BLaER1 (cell line): Measurements from ENCODE around the gene EFHC2.
"Not testable (repeated sequence)": the region's sequence is repeated elsewhere in the genome, so short reads cannot be mapped to it uniquely, and the experiment has no call there.

Source experiments
- H3K27ac ChIP-seq: shearing (Covaris generic); formaldehyde crosslinking; 2 replicates; pipeline ENCODE4 v1.8.1; 2022
- H3K27me3 ChIP-seq: shearing (Covaris generic); formaldehyde crosslinking; 2 replicates; pipeline ENCODE4 v1.8.1; 2022
- H3K36me3 ChIP-seq: shearing (Covaris generic); formaldehyde crosslinking; 2 replicates; pipeline ENCODE4 v1.8.1; 2022
- H3K4me1 ChIP-seq: shearing (Covaris generic); formaldehyde crosslinking; 2 replicates; pipeline ENCODE4 v1.8.1; 2022
- H3K4me2 ChIP-seq: shearing (Covaris generic); formaldehyde crosslinking; 2 replicates; pipeline ENCODE4 v1.8.1; 2022
- H3K4me3 ChIP-seq: shearing (Covaris generic); formaldehyde crosslinking; 2 replicates; pipeline ENCODE4 v1.8.1; 2022
- H3K9ac ChIP-seq: shearing (Covaris generic); formaldehyde crosslinking; 2 replicates; pipeline ENCODE4 v1.8.1; 2022
- H3K9me3 ChIP-seq: shearing (Covaris generic); formaldehyde crosslinking; 2 replicates; pipeline ENCODE4 v1.8.1; 2022
- H4K20me1 ChIP-seq: shearing (Covaris generic); formaldehyde crosslinking; 2 replicates; pipeline ENCODE4 v1.8.1; 2022
- Cebpa-rat ChIP-seq: shearing (Covaris generic); IDR thresholded peaks from 2 replicates; pipeline ENCODE4 v1.8.1; 2022

Gene EFHC2

GRCh38 chrX:44223150-44223549, 120.3 kb downstream of the EFHC2 start:
- no peaks in the 10 kb centered on the region for H3K9me3 ChIP-seq
- no peak overlapping the region for H3K9ac ChIP-seq
- no peaks in the 10 kb centered on the region for H3K36me3 ChIP-seq
- H4K20me1 ChIP-seq: no peaks in the 10 kb centered on the region
- no peak for TF ChIP-seq Cebpa-rat
- H3K4me1 ChIP-seq: no peaks in the 10 kb centered on the region
- H3K4me3 ChIP-seq: no peak overlapping the region
- H3K27me3 ChIP-seq: no peaks in the 10 kb centered on the region
- no peak overlapping the region for H3K4me2 ChIP-seq
- no peak overlapping the region for H3K27ac ChIP-seq

- Histone ChIP-seq H3K36me3 (no peaks in the 10 kb centered on the region), H3K27me3 (no peaks in the 10 kb centered on the region), H3K9me3 (no peaks in the 10 kb centered on the region), H4K20me1 (no peaks in the 10 kb centered on the region), H3K4me1 (no peaks in the 10 kb centered on the region), H3K9ac (no peak overlapping the region), H3K27ac (no peak overlapping the region), H3K4me2 (no peak overlapping the region), H3K4me3 (no peak overlapping the region)
- no peak for TF ChIP-seq Cebpa-rat
Measured at GRCh38 chrX:44218465-44218864, 125.0 kb downstream of the EFHC2 start.

GRCh38 chrX:44216171-44216570, 127.3 kb downstream of the EFHC2 start:
- no peak overlapping the region for H3K9ac ChIP-seq
- H3K27me3 ChIP-seq: no peaks in the 10 kb centered on the region
- H3K36me3 ChIP-seq: no peaks in the 10 kb centered on the region
- H3K4me1 ChIP-seq: no peaks in the 10 kb centered on the region
- H3K4me3 ChIP-seq: no peak overlapping the region
- no peaks in the 10 kb centered on the region for H3K9me3 ChIP-seq
- H4K20me1 ChIP-seq: no peaks in the 10 kb centered on the region
- H3K27ac ChIP-seq: no peak overlapping the region
- no peak overlapping the region for H3K4me2 ChIP-seq
- no peak for TF ChIP-seq Cebpa-rat

DNA sequence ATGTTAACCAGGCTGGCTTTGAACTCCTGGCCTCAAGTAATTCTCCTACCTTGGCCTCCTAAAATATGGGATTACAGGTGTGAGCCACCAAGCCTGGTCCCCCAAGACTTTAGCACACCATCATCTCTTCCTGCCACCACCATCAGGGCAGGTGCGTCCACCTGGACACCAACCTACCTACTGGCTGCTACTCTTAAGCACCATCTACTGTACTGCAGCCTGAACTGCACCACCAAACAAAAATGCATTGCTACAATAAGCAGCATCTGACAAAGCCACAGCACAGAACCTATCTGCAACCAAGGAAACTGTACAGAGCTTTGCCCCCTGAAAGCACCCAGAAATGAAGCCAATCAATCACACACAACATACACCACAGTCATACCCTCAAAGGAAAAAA, 139.7 kb downstream of the EFHC2 start:
- H3K9ac ChIP-seq: no peak overlapping the region
- no peak for TF ChIP-seq Cebpa-rat
- no peak overlapping the region for H3K4me3 ChIP-seq
- H3K36me3 ChIP-seq: no peaks in the 10 kb centered on the region
- H3K9me3 ChIP-seq: no peaks in the 10 kb centered on the region
- H3K27me3 ChIP-seq: no peaks in the 10 kb centered on the region
- H3K4me1 ChIP-seq: no peaks in the 10 kb centered on the region
- no peak overlapping the region for H3K4me2 ChIP-seq
- no peak overlapping the region for H3K27ac ChIP-seq
- H4K20me1 ChIP-seq: no peaks in the 10 kb centered on the region

DNA sequence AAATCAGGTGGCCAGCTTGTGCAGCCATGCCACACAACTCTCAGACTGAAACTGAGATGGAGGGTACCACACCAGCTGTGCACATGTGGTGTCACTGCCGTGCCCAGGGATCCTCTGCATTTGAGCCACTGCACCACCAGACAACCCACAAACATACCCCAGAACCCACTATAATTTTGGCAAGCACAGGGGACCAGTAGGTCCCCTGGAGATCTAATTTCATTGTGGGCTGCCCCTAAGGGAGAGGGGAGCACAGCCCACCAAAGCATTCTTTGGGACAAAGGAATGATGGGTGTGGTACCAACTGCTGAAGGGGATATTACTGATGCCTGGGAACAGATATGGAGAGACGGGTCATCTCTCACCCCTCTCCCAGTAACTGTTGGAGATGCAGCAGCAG, 140.9 kb downstream of the EFHC2 start:
- H3K9ac ChIP-seq: no peak overlapping the region
- H3K9me3 ChIP-seq: no peaks in the 10 kb centered on the region
- H3K27ac ChIP-seq: no peak overlapping the region
- H3K27me3 ChIP-seq: no peaks in the 10 kb centered on the region
- H3K4me3 ChIP-seq: no peak overlapping the region
- H4K20me1 ChIP-seq: no peaks in the 10 kb centered on the region
- H3K4me1 ChIP-seq: no peaks in the 10 kb centered on the region
- H3K4me2 ChIP-seq: no peak overlapping the region
- H3K36me3 ChIP-seq: no peaks in the 10 kb centered on the region
- no peak for TF ChIP-seq Cebpa-rat

DNA sequence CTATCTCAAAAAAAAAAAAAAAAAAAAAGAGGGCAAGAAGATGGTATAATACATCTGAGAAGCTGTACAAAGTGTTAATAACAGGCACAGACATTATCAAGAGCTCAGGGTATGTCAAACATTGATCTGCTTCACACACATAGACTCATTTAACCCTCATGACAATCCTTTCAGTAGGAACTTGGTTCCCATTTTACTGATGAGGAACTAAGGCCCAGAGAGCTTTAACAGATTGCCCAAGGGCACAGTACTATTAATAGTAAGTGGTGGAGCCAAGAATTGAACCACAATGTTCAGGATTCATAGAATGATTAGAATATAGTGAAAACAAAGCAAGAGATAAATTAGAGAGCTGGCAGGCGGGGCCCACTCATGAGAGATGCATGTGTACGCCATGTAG, 154.4 kb downstream of the EFHC2 start:
- H3K4me2 ChIP-seq: no peak overlapping the region
- no peak overlapping the region for H3K4me3 ChIP-seq
- H3K9me3 ChIP-seq: no peaks in the 10 kb centered on the region
- no peak overlapping the region for H3K9ac ChIP-seq
- H4K20me1 ChIP-seq: no peaks in the 10 kb centered on the region
- no peaks in the 10 kb centered on the region for H3K36me3 ChIP-seq
- no peak overlapping the region for H3K27ac ChIP-seq
- H3K4me1 ChIP-seq: no peaks in the 10 kb centered on the region
- no peaks in the 10 kb centered on the region for H3K27me3 ChIP-seq
- no peak for TF ChIP-seq Cebpa-rat

GRCh38 chrX:44187915-44188314, 155.6 kb downstream of the EFHC2 start:
- not testable (repeated sequence) for H3K27ac ChIP-seq, H3K4me3 ChIP-seq, H3K36me3 ChIP-seq, H3K27me3 ChIP-seq, H3K4me2 ChIP-seq, H4K20me1 ChIP-seq, H3K9ac ChIP-seq, H3K4me1 ChIP-seq, H3K9me3 ChIP-seq

DNA sequence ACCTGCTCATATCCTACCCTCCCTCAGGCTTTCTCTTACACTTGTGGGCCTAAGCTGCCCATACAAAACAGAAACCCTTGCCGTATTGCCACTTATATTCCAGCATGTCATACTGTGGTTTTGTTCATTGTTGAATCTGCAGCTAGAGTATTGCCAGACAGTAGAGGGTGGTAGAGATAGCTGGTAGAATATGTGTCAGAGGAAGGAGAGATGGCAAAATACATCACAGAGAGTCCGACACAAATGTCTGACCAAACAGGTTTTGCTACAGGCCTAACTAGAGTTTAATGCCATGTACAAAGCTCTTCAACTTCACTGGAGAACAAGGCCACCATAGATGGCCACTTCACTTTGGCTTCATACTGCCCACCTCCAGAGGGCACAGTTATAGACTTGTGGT, 160.1 kb downstream of the EFHC2 start:
- Histone ChIP-seq H3K27ac (no peak overlapping the region), H3K4me3 (no peak overlapping the region), H3K9me3 (no peaks in the 10 kb centered on the region), H3K4me2 (no peak overlapping the region), H3K27me3 (no peaks in the 10 kb centered on the region), H3K36me3 (no peaks in the 10 kb centered on the region), H3K4me1 (no peaks in the 10 kb centered on the region), H3K9ac (no peak overlapping the region), H4K20me1 (no peaks in the 10 kb centered on the region)
- TF ChIP-seq Cebpa-rat: no peak

GRCh38 chrX:44178274-44179053, 165.0 kb downstream of the EFHC2 start:
- Histone ChIP-seq H3K27ac (no peak overlapping the region), H3K9me3 (peaks cover 8% of the 10 kb centered on the region), H3K9ac (no peak overlapping the region), H3K27me3 (no peaks in the 10 kb centered on the region), H3K4me3 (no peak overlapping the region), H4K20me1 (no peaks in the 10 kb centered on the region), H3K4me1 (no peaks in the 10 kb centered on the region), H3K4me2 (no peak overlapping the region), H3K36me3 (no peaks in the 10 kb centered on the region)
- TF ChIP-seq Cebpa-rat: no peak

DNA sequence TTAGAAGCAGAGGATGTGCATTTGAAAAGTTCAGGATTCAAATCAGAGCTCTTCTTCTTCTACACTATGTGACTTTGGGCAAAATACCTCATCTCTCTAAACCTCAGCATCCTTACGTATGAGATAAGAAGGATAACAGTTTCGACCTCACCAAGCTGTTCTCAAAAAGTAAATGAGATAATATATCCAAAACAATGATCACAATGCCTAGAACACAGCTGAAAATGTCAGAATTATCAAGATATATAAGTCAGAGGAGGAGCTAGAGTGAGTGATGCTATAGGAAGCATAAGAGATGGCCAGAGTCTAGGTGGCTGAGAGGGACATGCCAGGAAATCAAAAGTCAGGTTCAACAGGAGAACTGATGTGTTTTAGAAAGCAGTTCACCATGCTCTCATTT, 168.0 kb downstream of the EFHC2 start:
- Histone ChIP-seq H4K20me1 (no peaks in the 10 kb centered on the region), H3K36me3 (no peaks in the 10 kb centered on the region), H3K4me3 (no peak overlapping the region), H3K9me3 (peaks cover 8% of the 10 kb centered on the region), H3K4me1 (no peaks in the 10 kb centered on the region), H3K27ac (no peak overlapping the region), H3K27me3 (no peaks in the 10 kb centered on the region), H3K9ac (no peak overlapping the region), H3K4me2 (no peak overlapping the region)
- TF ChIP-seq Cebpa-rat: no peak

GRCh38 chrX:44174061-44174460, 169.4 kb downstream of the EFHC2 start:
- Histone ChIP-seq H3K4me1 (no peaks in the 10 kb centered on the region), H3K36me3 (no peaks in the 10 kb centered on the region), H3K4me3 (no peak overlapping the region), H3K4me2 (no peak overlapping the region), H3K9me3 (peaks cover 8% of the 10 kb centered on the region), H4K20me1 (no peaks in the 10 kb centered on the region), H3K27ac (no peak overlapping the region), H3K9ac (no peak overlapping the region), H3K27me3 (no peaks in the 10 kb centered on the region)
- no peak for TF ChIP-seq Cebpa-rat
